H9 (cell line): ENCODE measurements around the gene PGBD5. TPM values are rescaled to one million over a fixed set of nuclear protein-coding genes. Genes with fewer than 3 reads are reported as not detected.

Experiments
- DNase-seq: peaks from one replicate; pipeline ENCODE4 v3.0.0-alpha.2; 2017
- H2AFZ ChIP-seq: one replicate; pipeline ENCODE4 v1.6.1; 2013; ENCODE audit warnings: mild to moderate bottlenecking, low read length, control low read depth, moderate library complexity
- H2AK5ac ChIP-seq: 2 replicates; pipeline ENCODE4 v1.6.1; 2013; ENCODE audit warnings: low read length, control low read depth, mixed read lengths; ENCODE audit not compliant: insufficient read length
- H2BK120ac ChIP-seq: one replicate; pipeline ENCODE4 v1.6.1; 2013; ENCODE audit warnings: low read depth, mild to moderate bottlenecking, low read length, control low read depth, inconsistent platforms; ENCODE audit not compliant: poor library complexity, severe bottlenecking
- H2BK12ac ChIP-seq: 2 replicates; pipeline ENCODE4 v1.6.1; 2013; ENCODE audit warnings: low read length, control low read depth, mixed read lengths, low read depth; ENCODE audit not compliant: insufficient read length
- H2BK15ac ChIP-seq: 2 replicates; pipeline ENCODE4 v1.6.1; 2013; ENCODE audit warnings: low read depth, low read length, control low read depth
- H2BK20ac ChIP-seq: one replicate; pipeline ENCODE4 v1.6.1; 2013; ENCODE audit warnings: low read depth, mild to moderate bottlenecking, low read length, control low read depth, inconsistent platforms; ENCODE audit not compliant: poor library complexity, severe bottlenecking
- H2BK5ac ChIP-seq: 2 replicates; pipeline ENCODE4 v1.6.1; 2013; ENCODE audit warnings: low read length, control low read depth, mixed read lengths; ENCODE audit not compliant: insufficient read length
- H3K14ac ChIP-seq: 2 replicates; pipeline ENCODE4 v1.6.1; 2013; ENCODE audit warnings: low read length, control low read depth; ENCODE audit not compliant: insufficient read depth
- H3K18ac ChIP-seq: 2 replicates; pipeline ENCODE4 v1.6.1; 2013; ENCODE audit warnings: low read depth, mild to moderate bottlenecking, mixed read lengths, low read length, control low read depth; ENCODE audit not compliant: insufficient read length
- H3K23ac ChIP-seq: 2 replicates; pipeline ENCODE4 v1.6.1; 2013; ENCODE audit warnings: low read length, control low read depth, mixed read lengths, low read depth; ENCODE audit not compliant: insufficient read length
- H3K23me2 ChIP-seq: 2 replicates; pipeline ENCODE4 v1.6.1; 2013; ENCODE audit warnings: low read depth, mild to moderate bottlenecking, mixed read lengths, low read length, control low read depth; ENCODE audit not compliant: insufficient read length, poor library complexity, severe bottlenecking
- H3K27ac ChIP-seq: 2 replicates; pipeline ENCODE4 v1.5.1; 2013; ENCODE audit warnings: low read length, control low read depth, mixed read lengths, low read depth; ENCODE audit not compliant: insufficient read length
- H3K27me3 ChIP-seq: 2 replicates; pipeline ENCODE4 v1.6.1; 2013; ENCODE audit warnings: low read length, control low read depth, inconsistent platforms; ENCODE audit not compliant: insufficient read depth
- H3K4ac ChIP-seq: 2 replicates; pipeline ENCODE4 v1.6.1; 2013; ENCODE audit warnings: low read depth, mild to moderate bottlenecking, control low read depth, inconsistent platforms, low read length, moderate library complexity
- H3K4me1 ChIP-seq: 2 replicates; pipeline ENCODE4 v1.6.1; 2013; ENCODE audit warnings: low read length, control low read depth, inconsistent platforms; ENCODE audit not compliant: insufficient read depth
- H3K4me2 ChIP-seq: 2 replicates; pipeline ENCODE4 v1.6.1; 2013; ENCODE audit warnings: low read length, control low read depth, mixed read lengths; ENCODE audit not compliant: insufficient read length, insufficient read depth
- H3K56ac ChIP-seq: 2 replicates; pipeline ENCODE4 v1.6.1; 2013; ENCODE audit warnings: low read depth, mild to moderate bottlenecking, mixed read lengths, low read length, control low read depth; ENCODE audit not compliant: insufficient read length
- H3K79me1 ChIP-seq: 2 replicates; pipeline ENCODE4 v1.6.1; 2013; ENCODE audit warnings: low read depth, mild to moderate bottlenecking, moderate library complexity, low read length, control low read depth, inconsistent platforms; ENCODE audit not compliant: insufficient read depth, poor library complexity, severe bottlenecking
- H3K79me2 ChIP-seq: 2 replicates; pipeline ENCODE4 v1.6.1; 2013; ENCODE audit warnings: low read length, control low read depth, inconsistent platforms; ENCODE audit not compliant: insufficient read depth
- H3K9ac ChIP-seq: 2 replicates; pipeline ENCODE4 v1.6.1; 2013; ENCODE audit warnings: low read length, control low read depth, mixed read lengths; ENCODE audit not compliant: insufficient read length; ENCODE audit errors: extremely low read depth
- H3K9me3 ChIP-seq: one replicate; pipeline ENCODE4 v1.6.1; 2013; ENCODE audit warnings: low read depth, low read length, inconsistent platforms; ENCODE audit not compliant: control insufficient read depth
- H3T11ph ChIP-seq: one replicate; pipeline ENCODE4 v1.6.1; 2013; ENCODE audit warnings: mild to moderate bottlenecking, low read length, control low read depth, inconsistent platforms
- H4K20me1 ChIP-seq: one replicate; pipeline ENCODE4 v1.6.1; 2013; ENCODE audit not compliant: control insufficient read depth, insufficient read length, insufficient read depth
- H4K5ac ChIP-seq: 2 replicates; pipeline ENCODE4 v1.6.1; 2013; ENCODE audit warnings: low read depth, mild to moderate bottlenecking, mixed read lengths, low read length, control low read depth; ENCODE audit not compliant: insufficient read length
- H4K8ac ChIP-seq: replicated peaks from 2 replicates; pipeline ENCODE4 v1.6.1; 2013; ENCODE audit warnings: low read length, control low read depth, mixed read lengths, low read depth; ENCODE audit not compliant: insufficient read length
- H4K91ac ChIP-seq: 2 replicates; pipeline ENCODE4 v1.6.1; 2013; ENCODE audit warnings: low read depth, mild to moderate bottlenecking, moderate library complexity, mixed read lengths, low read length, control low read depth; ENCODE audit not compliant: insufficient read length
- H3K27ac Mint-ChIP-seq, 3 experiments: 2 replicates in 2 of 3; 3 replicates in 1 of 3; pipeline ENCODE4 v1.8.0; 2020 to 2021; ENCODE audit warnings: mixed read lengths in 3 of 3, mild to moderate bottlenecking in 1 of 3, moderate library complexity in 1 of 3
- H3K27me3 Mint-ChIP-seq: 2 replicates; pipeline ENCODE4 v1.8.0; 2021; ENCODE audit warnings: low read depth, mild to moderate bottlenecking, moderate library complexity, mixed read lengths
- H3K36me3 Mint-ChIP-seq, 3 experiments: 2 replicates in 2 of 3; 3 replicates in 1 of 3; pipeline ENCODE4 v1.8.0; 2020 to 2021; ENCODE audit warnings: low read depth in 3 of 3, mixed read lengths in 3 of 3; ENCODE audit not compliant: insufficient read depth in 1 of 3
- H3K4me1 Mint-ChIP-seq, 2 experiments: 2 replicates each; pipeline ENCODE4 v1.8.0; 2020; ENCODE audit warnings: mixed read lengths in 2 of 2
- H3K4me3 Mint-ChIP-seq, 2 experiments: 2 replicates in 1 of 2; 3 replicates in 1 of 2; pipeline ENCODE4 v1.8.0; 2020 to 2021; ENCODE audit warnings: mild to moderate bottlenecking in 2 of 2, mixed read lengths in 2 of 2, moderate library complexity in 1 of 2
- H3K9me3 Mint-ChIP-seq, 2 experiments: 2 replicates in 1 of 2; 3 replicates in 1 of 2; pipeline ENCODE4 v1.8.0; 2020; ENCODE audit warnings: mild to moderate bottlenecking in 2 of 2, mixed read lengths in 2 of 2, moderate library complexity in 1 of 2
- WGBS: extraction: QIAGEN DNeasy Blood & Tissue Kit; methylation state at CpG from one replicate; pipeline ENCODE4 v1.1.7; 2013; ENCODE audit warnings: missing lambda C conversion rate, low lambda C conversion rate, mixed read lengths; ENCODE audit not compliant: insufficient read length; ENCODE audit errors: extremely low coverage; 5-methylcytosine and 5-hydroxymethylcytosine counted together
- total RNA-seq: library from RNA; stranded (reverse); gene quantifications from 2 replicates; pipeline ENCODE4 v1.2.1, GENCODE V29; 2021
- TF ChIP-seq, protein P1 (sequence below): fragments of 200-600 bp; sonication (generic); conservative IDR thresholded peaks from 3 replicates; pipeline ENCODE4 v1.8.0; 2021; ENCODE audit warnings: antibody characterized with exemption, mild to moderate bottlenecking

The PGBD5 gene
- total RNA-seq, 1 experiment from 2014 or later: 19.1 TPM

- Histone ChIP-seq H2AK5ac (no peak overlapping the region), H3K27me3 (no peaks in the 10 kb centered on the region), H3K9ac (no peak overlapping the region), H2BK120ac (no peak overlapping the region), H3K4me1 (no peaks in the 10 kb centered on the region), H4K91ac (no peak overlapping the region), H3K18ac (no peak overlapping the region), H2BK5ac (no peak overlapping the region), H3K79me2 (no peaks in the 10 kb centered on the region), H3K79me1 (no peaks in the 10 kb centered on the region), H3K23ac (no peak overlapping the region), H4K8ac (no peak overlapping the region), H3K27ac (no peak overlapping the region), H4K5ac (no peak overlapping the region), H3T11ph (no peak overlapping the region), H2BK20ac (no peak overlapping the region), H3K9me3 (no peaks in the 10 kb centered on the region), H3K4ac (no peak overlapping the region), H2AFZ (no peak overlapping the region), H2BK12ac (no peak overlapping the region), H3K56ac (no peak overlapping the region), H3K14ac (no peak overlapping the region), H4K20me1 (no peaks in the 10 kb centered on the region), H2BK15ac (no peak overlapping the region), H3K23me2 (peaks cover 3% of the 10 kb centered on the region), H3K4me2 (no peak overlapping the region)
- H3K27ac Mint-ChIP-seq: no peak overlapping the region
- H3K36me3 Mint-ChIP-seq: no peaks in the 10 kb centered on the region; a peak in 1 of 7 replicates
- peaks cover 10 to 12% of the 10 kb centered on the region in 2 experiments for H3K4me1 Mint-ChIP-seq
- WGBS: no CpG with 5 or more reads among the region's 17 CpGs
- H3K9me3 Mint-ChIP-seq: no peaks in the 10 kb centered on the region
- no peak for DNase-seq
- TF ChIP-seq, protein P1, sequence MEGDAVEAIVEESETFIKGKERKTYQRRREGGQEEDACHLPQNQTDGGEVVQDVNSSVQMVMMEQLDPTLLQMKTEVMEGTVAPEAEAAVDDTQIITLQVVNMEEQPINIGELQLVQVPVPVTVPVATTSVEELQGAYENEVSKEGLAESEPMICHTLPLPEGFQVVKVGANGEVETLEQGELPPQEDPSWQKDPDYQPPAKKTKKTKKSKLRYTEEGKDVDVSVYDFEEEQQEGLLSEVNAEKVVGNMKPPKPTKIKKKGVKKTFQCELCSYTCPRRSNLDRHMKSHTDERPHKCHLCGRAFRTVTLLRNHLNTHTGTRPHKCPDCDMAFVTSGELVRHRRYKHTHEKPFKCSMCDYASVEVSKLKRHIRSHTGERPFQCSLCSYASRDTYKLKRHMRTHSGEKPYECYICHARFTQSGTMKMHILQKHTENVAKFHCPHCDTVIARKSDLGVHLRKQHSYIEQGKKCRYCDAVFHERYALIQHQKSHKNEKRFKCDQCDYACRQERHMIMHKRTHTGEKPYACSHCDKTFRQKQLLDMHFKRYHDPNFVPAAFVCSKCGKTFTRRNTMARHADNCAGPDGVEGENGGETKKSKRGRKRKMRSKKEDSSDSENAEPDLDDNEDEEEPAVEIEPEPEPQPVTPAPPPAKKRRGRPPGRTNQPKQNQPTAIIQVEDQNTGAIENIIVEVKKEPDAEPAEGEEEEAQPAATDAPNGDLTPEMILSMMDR: no peak
- no peak overlapping the region for H3K4me3 Mint-ChIP-seq
- no peaks in the 10 kb centered on the region; the same call in 1 of the 2 replicates for H3K27me3 Mint-ChIP-seq
These were observed 117.3 kb downstream of the PGBD5 start for GRCh38 chr1:230308821-230309220.
